NCI-H187 treated with DMSO at 0.1 percent for 48 hours (cell line): ENCODE measurements around the gene GPR21.

ENCODE experiments used
- DNase-seq: peaks from one replicate; lab custom pipeline; 2025; lab: John Stamatoyannopoulos, UW

Gene GPR21, protein sequence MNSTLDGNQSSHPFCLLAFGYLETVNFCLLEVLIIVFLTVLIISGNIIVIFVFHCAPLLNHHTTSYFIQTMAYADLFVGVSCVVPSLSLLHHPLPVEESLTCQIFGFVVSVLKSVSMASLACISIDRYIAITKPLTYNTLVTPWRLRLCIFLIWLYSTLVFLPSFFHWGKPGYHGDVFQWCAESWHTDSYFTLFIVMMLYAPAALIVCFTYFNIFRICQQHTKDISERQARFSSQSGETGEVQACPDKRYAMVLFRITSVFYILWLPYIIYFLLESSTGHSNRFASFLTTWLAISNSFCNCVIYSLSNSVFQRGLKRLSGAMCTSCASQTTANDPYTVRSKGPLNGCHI

DNA sequence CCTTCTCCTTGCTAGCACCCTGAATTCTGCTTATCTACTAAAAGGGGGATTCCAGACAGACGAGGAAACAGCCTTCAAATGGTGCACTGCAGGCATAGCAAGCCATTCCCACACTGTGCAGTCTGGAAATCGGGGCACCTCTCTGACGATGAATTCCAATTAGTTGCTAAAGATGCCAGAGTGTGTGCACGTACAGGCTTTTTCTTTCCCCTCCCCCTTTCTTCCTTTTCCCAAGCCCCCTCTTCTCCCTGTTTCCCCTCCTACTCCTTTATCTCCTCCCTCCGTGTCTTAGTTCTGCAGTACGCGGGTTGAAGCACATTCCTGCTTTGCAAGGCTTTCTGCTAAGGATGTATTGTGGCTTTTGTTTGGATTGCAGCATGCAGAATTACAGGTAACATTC lies at the start of gene GPR21:
Gene GPR21 (plus strand): TSS at position 316 of the 400 bp plus-strand sequence. CDS start 900 bp downstream, outside the sequence.
- no peak for DNase-seq

DNA sequence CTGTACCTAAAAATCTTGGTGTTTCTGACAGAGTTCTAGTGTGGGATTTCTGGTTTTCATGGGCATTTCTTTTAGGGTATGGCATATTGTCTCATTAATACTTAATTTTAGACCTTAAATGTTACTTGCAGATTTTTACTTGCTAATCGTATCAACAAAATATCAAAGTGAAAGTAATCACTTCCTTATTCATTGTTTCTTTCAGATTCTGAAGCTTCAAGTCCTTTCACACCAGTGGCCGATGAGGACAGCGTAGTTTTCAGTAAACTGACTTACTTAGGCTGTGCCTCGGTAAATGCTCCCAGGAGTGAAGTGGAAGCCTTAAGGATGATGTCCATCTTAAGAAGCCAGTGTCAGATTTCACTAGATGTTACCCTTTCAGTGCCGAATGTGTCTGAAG lies 47.5 kb upstream of the GPR21 start:
- no peak for DNase-seq

DNA sequence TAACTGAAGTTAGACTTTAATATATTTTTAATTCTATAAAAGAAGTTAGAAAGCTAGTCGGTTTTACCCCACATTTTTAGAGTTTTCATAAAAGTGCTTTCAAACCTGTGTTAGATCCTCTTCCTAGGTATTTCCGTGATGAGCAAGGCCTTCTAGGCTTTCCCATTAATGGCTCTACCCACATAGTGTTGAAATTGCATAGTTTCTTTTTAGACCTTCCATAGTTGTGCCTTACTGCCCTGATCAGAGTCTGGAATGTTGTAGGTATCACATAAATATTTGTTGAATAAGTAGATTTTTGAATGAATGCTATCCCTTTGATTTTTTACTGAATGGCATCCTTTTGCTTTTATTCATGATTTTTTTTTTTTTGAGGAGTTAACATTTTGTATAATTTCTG lies 45.3 kb upstream of the GPR21 start:
- no peak for DNase-seq

DNA sequence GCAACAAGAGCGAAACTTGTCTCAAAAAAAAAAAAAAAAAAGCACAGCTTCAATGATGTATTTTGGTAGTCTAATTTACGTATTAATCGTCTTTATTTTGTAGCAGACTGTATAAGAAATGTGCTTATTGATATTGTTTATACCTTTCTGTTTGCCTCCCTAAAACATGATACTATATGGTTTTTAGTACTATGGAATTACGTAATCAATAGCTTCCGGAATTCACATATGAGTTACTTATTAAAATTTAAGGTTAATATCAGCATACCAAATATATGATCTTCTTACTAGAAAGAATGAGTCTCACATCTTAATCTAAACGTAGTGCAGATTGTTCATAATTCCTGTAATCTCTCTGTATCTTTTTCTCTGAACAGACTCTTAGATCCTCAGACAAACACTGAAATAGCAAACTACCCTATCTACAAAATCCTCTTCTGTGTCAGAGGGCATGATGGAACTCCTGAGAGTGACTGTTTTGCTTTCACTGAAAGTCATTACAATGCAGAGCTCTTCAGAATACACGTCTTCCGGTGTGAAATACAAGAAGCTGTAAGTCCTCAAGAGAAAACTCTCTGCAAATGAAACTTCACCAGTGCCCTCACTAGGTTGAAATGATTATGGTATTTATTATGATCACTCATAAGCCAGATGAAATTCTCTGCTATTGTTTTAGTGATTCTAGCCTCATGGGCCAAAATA lies 44.4 kb upstream of the GPR21 start:
- no peak for DNase-seq

DNA sequence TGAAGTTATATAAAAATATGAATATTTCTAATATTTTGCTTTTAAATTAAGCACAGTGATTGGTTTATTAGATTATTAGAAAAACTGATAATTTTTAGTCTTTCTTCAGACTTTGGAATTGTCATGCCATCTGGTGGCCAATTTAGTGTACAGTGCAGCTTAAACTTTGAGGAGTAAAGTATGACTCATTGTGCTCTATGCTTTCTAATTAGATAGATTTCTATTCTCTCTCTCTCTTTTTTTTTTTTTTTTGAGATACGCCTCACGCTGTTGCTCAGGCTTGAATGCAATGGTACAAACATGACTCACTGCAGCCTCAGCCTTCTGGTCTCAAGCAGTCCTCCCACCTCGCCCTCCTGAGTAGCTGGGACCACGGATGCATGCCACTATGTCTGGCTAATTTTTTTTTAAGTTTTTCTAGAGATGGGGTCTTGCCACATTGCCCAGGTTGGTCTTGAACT lies 42.1 kb upstream of the GPR21 start:
- no peak for DNase-seq

DNA sequence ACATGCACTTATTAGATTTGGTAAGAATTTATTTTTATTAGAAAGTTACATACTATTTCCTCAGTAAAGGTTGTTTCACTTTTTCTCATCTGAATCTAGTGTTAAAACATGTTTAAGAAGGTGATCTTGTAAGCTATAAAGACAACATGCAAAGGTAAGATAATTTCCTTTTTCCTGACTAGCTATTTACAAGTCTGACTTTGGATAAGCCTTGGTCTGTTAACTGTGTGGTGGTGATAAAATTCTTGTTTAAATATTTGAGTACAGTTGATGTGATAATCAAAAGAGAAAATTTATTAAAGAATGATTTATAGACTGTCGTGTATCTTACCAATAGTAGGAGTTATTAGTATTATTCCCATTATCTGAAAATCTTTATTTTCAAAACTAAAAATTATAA lies 36.9 kb upstream of the GPR21 start:
- no peak for DNase-seq

DNA sequence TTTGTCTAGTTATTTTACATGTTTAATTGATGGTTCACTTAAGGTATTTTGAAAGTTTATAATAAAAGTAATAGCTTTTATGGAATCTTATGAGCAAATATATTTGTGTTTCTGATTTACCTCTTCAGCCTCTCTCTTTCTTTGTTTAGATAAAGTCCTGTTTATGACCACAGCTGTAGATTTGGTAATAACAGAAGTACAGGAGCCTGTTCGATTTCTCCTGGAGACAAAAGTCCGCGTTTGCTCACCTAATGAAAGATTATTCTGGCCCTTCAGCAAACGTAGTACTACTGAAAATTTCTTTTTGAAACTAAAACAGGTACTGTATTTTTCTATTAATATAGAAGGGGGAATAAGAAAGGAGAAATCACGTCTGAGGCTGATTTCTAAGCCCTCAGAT lies 35.0 kb upstream of the GPR21 start:
- no peak for DNase-seq

DNA sequence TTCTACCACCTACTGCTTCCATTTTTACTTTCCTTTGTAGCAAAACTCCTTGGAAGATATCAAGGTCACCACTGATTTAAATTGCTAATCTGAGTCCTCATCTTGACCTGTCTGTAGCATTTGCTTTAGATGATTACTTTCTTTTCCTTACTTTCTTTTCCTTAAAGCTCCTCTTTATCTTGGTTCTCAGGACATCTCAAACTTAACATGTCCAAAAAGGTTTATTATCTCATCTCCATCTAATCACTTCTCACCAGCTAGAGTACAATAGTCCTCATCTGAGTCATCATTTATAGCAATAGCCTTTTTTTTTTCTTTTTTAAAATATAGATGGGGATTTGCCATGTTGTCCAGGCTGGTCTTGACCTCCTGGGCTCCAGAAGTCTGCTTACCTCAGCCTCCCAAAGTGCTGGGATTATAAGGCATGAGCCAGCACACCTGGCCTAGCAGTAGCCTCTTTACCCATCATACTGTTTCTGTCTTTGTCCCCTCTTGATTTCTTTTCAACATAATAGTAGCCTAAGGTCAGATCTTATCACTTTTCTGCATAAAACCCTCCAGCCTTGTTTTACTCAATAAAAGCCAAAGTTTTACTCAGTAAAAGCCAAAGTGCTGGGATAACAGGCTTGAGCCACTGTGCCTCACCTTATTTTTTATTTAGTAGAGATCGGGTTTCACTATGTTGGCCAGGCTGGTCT lies 32.9 kb upstream of the GPR21 start:
- DNase-seq = no peak

DNA sequence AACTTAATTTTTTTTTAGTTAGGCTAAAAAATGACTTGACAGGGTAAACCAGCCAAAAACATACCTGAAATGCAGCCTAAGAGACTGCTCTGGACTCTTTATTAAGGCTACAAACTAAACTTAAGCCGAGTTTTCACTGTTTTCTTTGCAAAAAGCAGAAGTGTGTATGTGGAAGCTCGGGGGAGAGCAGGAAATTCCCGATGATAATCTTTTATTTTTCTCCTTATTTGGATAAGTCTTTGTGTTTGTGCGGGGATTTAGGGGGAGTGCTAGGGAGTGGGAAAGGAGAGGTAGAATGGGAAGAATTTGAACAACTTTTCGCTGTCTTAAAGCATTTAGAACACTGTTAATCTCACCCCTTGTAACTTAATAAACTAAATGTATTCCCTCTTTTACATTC lies 30.7 kb upstream of the GPR21 start:
- DNase-seq = no peak

DNA sequence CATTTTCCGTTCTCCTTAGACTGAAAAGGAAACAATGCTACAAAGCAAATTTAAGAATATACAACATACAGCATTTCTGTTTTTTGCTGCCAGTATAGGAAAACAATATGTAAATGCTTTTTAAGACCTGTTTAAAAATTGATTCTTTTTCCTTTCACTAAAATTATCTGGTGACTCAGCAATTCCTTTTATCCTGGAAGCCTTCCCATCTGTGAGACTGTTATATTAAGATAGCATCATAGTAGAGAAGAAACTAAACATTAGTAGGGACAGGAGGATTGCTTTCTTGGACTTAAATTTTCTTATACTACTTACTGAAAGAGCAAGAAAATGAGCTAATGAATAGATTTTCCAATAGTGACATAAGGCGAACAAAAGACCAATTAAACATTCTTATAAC lies 30.0 kb upstream of the GPR21 start:
- no peak for DNase-seq

DNA sequence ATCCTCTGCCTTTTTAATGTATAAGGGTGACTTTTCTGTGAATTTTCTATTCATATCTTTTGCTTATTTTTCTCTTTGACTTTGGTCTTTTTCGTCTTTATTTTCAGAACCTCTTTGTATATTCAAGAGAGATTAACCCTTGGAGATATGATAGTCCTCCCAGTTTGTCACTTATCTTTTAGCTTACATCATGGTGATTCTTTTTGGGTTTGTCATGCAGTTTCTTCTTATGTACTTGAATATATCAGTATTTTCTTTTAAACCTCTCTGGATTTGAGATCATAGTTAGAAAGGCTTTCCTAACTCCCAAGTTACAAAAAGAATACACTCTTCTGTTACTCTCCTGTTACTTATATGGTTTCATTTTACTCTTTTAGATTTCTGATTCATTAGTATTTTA lies 27.5 kb upstream of the GPR21 start:
- no peak for DNase-seq

DNA sequence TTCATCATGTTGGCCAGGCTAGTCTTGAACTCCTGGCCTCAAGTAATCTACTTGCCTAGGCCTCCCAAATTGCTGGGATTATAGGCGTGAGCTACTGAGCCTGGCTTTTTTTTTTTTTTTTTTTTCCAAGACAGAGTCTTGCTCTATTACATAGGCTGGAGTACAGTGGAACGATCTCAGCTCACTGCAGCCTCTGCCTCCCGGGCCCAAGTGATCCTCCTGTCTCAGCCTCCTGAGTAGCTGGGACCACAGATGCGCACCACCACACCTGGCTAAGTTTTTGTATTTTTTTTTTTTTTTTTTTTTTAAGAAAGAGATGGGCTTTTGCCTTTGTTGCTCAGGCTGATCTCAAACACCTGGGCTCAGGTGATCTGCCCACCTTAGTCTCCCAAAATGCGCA lies 26.2 kb upstream of the GPR21 start:
- DNase-seq = no peak

DNA sequence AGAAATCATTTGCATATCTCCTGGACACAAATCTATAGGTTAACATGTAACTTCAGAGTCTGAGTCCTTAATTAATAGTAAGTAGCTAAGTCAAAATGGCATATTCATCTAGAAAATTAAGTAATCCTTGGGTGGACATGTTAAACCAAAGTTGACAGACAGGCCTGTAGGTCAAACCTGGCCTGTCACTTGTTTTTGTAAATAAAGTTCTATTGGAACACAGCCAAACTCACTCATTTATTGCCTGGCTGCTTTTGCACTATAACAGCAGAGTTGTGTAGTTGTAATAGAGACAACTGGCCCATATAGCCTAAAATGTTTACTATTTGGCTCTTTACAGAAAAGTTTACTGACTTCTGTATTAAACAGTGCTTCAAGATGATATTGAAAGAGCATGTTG lies 24.6 kb upstream of the GPR21 start:
- DNase-seq = no peak

DNA sequence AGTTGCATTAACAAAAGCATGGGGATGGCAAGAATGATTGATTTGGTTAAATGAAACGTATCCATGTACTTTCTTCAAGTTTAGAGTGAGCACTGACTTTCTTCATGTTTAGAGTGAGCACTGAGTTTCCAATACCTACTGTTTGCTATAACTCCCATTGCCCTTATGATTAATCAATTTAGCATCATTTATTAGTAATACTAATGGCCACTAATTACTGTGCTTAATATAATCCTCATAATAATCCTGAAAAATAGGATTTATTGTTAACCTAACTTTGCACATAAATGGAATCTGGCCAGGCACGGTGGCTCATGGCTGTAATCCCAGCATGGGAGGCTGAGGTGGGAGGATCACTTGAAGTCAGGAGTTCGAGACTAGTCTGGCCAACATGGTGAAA lies 22.1 kb upstream of the GPR21 start:
- no peak for DNase-seq

DNA sequence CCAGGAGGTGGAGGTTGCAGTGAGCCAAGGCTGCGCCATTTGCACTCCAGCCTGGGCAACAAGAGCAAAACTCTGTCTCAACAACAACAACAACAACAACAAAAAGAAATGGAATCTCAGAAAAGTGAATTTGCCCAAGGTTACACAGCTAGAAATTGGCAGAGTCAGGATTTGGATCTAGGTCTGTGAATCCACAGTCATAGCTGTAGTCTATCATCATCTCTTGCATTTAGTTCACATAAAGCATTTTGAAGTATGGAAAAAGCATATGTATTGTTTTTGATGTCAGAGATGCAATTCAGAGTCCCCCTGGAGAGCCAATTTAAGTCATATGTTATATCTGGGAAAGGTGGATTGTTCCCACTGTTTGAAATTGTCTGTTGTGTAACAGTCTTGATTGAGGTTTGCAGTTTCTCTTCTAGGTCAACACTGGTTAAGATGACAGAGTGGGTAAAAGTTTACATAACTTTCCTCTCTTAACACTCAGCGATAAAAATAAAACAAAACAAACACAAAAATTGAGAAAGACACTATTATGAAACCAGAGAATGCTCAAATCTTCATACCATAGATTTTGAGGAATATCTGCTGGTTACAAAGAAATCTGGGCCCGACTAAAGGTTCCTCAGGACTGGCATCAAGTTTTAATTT lies 21.5 kb upstream of the GPR21 start:
- DNase-seq = no peak

DNA sequence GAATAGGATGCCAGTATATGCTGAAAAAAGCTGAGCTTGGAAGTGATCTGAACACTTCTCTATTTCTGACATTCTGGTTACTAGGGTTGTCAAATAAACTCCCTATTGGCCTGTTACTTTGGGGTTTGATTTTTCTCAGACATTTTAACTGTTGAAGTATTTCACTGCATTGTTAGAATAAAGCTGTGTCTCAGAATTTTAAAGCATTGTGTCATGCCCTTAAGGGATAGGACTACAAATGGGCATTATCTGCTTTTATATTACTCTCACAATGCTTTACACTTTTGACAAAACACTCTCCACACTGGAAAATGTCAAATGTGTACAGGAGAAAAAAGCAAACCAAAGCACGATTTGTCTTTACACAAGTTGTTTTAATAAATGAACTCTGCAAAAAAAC lies 16.8 kb upstream of the GPR21 start:
- no peak for DNase-seq

DNA sequence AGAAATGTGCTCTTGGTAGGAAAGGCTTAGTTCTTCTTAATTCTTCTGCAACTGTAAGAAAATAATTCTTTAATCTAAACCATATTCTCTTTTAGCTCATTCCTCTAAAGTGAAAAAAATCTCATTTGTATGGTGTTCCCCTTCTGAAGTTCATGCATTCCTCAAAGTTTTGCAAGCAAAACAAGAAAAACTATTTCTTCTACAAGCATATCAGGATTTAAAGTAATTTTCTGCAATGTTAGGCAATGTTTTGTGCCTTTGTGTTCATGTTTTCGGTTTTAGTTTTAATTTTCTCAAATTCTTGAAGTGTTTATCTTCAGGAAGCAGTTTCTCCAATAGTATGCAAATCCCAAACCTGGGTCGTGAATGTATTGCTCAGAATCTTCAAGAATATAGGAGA lies 12.7 kb upstream of the GPR21 start:
- DNase-seq = no peak

DNA sequence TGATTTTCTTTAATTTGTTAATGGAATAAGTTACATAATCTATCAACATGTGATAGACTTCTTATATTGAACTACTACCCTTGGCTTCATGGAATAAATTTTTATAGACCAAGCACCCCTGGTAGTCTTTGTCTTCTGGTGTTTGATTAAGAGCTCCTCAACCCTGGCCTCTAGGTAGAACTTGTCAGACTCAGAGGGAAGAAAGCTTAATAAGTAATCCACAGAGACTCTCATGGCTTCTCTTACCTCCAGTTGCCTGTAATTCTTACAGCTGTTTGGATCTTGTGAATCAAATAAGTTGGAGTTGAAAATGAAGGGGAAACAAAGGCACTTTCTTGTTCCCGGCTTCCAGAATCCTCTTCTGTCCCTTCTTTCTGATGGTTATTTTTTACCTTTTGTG lies 7.0 kb upstream of the GPR21 start:
- no peak for DNase-seq

DNA sequence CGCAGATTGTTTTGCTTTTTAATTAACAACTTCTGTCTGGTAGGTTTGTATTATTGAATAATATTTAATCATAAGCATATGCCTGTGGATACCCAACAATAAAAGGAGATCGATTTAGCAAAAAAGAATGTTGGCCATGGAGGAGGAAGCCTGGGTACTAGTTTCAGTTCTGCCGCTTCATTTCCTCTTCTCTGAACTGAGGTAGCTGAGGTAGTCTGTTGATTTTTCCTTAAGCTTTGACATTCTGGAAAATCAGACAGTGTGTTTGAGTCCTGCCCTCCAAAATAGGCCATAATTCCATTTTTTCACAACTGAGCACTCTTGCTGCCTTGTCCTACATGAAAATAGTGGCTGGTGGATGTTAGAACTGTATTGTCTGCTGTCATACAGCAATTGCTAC lies 6.0 kb upstream of the GPR21 start:
- no peak for DNase-seq

DNA sequence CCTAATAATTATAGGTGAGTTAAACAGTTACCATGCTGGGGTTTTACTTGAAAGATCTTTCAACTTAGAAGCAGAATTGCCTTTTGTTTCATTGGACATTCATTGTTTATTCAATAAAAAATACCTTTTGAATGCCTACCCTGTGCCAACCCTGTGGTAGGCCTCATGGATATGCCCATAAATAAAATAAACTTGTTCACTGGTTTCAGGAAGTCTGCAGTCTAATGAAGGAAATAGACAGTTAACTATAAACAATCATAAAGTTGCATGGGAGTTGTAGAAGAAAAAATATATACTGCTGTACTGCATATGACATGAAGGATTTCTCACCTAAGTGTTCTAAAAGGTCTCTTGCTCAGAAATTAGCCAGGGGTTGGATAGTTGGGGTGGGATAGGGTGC lies 5.3 kb upstream of the GPR21 start:
- no peak for DNase-seq

DNA sequence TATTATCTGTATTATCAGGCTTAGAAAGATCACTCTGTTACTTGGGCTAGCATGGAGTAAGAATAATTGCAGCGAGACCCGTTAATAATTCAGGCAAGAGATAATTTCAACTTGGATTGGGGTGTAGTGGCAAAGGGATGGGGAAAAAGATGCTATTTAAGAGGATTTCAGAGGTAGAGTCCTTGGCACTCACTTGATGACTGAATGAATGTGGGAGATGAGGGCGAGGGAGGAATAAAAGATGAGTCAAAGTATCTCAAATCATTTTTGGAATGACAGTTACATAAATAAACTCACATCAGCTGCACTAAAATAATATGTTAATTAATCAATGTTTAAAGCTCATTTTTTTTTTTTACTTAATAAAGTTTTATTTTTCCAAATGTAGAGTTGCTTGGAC lies 4.5 kb upstream of the GPR21 start:
- DNase-seq = no peak

DNA sequence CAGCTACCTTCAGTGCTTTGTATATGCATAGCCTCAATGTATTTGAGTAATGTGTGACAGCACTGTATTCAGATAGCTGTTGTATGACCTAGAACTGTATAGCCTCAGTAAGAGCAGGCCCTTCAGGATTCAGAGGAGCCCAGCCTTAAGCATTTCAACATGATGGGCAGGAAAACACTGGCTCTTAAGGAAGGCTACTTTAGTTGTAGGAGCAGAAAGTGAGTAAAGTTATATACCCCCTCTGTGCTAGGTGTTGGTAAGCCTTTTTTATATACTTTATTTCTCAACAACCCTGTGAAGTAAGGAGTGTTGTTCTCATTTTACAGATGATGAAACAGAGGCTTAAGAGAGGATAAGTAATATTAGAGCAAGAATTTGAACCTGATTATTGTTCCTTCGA lies 1.5 kb upstream of the GPR21 start:
- DNase-seq = no peak
